Measurements from ENCODE around the gene GET4.

GRCh38 chr7:861222-861621, 15.1 kb upstream of the GET4 start:
- TF ChIP-seq CTCF (IDR thresholded peaks at IDR 0.05) (no peak), POLR2A (IDR thresholded peaks at IDR 0.05) (no peak)
